OCI-M1 (cell line): ENCODE results near the gene SDK1.
A peak's percentile ranks its signal among the peaks of the same experiment; 100 is the strongest.

Experiments
- DNase-seq: peaks from one replicate; lab custom pipeline; 2025; lab: John Stamatoyannopoulos, UW

The SDK1 gene

DNA sequence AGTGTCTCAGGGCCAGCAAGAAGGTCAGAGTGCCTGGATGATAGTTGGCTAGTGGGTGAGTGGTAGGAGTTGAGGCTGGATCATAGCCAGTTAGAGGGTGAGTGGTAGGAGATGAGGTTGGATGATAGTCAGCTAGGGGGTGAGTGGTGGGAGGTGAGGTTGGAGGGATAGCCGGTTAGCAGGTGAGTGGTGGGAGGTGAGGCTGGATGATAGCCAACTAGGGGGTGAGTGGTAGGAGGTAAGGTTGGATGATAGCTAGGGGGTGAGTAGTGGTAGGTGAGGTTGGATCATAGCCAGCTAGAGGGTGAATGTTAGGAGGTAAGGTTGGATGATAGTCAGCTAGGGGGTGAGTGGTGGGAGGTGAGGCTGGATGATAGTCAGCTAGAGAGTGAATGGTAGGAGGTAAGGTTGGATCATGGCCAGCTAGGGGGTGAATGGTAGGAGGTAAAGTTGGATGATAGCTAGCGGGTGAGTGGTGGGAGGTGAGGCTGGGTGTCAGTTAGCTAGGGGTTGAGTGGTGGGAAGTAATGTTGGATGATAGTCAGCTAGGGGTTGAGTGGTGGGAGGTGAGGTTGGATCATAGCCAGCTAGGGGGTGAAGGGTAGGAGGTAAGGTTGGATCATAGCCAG is 226.6 kb downstream of the SDK1 start:
- no peak for DNase-seq

DNA sequence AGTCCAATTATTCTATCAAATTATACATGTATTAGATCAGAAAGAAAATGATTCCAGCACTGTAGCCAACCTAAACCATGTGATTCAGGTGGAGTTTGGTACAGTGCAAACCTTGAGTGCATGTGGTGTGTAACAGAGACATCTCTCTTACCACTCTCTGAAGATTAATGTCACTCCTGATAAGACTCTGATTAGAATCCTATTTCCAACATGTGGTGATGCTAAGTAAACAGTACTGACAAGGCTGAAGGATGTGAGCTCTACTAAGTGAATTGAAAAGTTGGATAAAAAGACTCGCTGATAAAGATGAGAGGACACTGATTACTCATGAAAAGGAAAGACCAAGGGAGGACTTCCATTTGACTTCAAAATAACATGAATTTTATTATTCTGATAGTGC is 232.0 kb downstream of the SDK1 start:
- no peak for DNase-seq

DNA sequence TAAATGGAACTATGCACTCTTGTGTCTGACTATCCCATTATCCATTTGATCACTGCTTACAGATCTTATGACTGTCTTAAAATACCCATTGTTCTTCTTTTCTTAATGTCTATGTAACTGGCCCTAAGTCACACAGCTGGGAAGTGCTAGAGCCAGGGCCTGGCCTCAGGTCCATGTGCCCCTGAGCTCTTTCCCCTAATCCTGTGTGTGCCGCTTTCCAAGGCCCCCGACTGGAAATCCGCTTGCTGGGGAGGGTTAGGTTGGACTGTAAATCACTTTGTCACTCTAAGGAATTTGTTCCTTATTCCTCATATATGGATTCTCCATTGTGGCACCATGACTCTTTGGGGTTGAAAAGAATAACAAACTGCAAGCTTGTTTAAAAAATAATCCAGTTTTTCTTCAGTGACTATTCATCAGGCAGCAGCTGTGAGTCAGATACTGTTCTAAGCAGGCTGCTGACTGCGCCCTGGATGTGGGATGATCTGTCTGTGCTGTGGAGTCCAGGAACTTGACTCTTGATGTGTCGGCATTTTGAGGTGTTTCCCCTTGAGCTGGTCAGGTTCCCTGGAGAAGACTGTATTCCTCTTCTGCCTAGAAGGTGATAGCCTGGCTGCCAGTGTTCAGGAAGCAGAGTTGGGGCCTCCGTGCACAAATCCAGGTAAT is 236.3 kb downstream of the SDK1 start:
- DNase-seq: no peak

DNA sequence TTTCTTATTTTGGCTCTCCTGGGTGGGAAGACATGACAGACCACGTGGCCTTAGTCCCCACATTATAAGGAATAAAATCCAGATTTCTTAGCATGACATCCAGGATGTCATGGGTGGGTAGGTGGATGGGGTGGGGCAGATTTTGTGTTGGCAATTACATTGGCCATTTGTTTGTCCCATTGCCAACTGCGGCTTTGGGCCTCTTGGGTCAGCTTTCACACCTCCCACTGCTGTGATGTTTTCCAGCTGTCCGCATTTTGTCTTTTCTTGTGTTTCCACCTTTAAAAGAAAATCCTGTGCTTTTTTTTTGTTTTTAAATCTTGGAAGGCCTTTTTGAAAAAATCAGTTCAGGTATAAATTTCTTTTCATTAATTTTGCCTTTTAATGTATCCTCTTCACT is 237.0 kb downstream of the SDK1 start:
- DNase-seq: no peak

DNA sequence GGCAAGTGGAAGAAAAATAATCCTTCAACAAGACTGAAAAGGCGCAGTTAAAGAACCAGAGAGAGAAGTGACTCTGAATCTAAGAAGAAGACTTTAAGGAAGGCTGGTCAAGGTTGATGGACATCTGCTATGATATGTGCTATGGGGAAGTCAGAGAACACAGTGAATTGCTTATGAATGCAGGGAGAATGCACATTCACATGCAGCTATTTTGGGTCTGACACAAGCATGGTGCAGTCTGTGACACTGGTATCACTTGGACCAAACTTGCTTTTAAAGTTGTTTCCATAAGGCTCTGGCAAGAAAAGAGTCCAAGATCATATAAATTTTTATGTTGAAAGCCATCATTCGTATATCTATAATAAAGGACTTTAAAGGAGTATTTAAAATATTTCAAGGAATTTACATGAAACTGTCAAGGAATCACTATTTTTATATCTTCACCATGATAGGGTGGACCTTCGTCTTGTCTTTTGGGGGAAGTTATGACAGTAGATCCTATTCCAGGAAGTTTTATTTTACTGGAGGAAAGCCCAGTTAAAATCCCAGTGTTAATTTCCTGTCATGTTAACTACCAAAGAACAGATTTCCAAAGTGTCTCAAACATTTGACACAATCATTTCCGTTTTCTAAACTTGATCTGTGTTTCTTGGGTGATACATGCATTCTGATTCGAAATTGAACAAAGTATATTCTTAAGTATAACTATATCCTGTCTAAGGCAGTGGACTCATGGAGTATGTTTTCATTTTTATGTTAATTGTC is 239.6 kb downstream of the SDK1 start:
- DNase-seq: no peak

DNA sequence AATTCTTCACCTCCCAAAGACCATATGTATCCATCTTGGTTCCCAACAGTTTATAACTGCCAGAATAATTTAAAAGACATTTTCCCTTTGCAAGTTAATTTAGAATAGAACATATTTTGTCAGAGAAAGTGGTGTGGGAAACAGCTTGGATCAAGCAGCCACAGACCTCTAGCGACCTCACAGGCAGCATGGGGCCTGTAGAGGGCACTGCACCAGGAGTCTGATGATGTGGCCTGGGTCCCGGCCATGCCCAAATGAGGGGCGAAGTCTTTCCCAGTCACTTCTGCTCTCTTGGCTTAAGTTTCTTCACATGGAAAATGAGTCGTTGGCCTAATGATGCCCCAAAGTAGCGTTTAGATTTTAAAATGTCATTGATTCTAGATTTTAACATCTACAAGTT is 243.2 kb downstream of the SDK1 start:
- no peak for DNase-seq

DNA sequence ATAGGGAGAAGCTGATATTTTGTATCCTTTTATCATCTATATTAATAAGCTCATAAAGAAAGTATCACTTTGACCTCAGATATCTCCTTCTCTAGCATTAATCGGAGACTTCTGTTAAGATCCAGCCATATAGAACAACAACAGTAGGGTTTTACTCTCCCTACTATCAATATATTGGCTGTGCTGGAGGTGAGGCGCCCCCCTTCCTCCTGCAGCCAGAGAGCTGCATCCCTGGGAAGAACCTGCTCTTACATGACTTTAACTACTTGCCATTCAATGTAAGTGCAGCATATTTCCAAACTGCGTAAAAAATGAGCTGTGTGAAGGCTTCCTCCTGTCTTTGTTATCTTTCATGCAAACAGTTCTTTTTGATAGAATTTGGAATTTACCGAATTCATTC is 247.8 kb downstream of the SDK1 start:
- DNase-seq: no peak

DNA sequence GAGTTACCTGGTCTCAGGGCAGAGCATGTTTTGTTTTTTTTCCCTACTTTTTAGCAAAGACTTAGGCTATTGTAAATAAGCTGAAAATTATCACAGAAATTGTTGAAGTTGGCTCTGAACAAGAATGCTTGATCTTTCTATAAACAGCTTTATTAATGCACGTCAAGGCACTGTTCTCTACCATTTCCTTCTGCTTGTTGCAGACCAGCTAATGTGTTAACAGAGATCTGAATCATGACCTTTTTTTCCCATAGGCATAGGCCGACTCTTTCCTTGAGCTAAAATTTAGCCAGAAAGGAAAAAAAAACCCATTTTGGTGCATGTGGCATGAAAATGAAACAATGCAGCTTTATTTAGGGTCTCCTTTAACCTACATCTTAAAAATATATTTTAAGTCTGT is 248.5 kb downstream of the SDK1 start:
- DNase-seq: no peak

DNA sequence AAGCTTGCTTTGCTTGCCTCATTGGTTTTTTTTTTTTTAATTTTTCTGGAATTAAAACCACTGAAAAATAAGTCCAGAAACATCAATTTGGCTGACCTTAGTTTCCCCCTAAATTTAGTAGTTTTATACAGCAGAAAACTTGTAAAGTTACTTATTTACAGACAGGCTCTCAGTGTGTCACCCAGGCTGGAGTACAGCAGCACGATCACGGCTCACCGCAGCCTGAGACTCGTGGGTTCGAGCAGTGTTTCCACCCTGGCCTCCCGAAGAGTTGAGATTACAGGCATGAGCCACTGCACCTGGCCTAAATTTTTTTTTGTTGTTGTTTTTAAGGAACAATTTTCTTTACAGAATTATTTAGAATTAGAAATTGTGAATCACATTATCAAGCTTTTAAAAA is 250.5 kb downstream of the SDK1 start:
- no peak for DNase-seq

DNA sequence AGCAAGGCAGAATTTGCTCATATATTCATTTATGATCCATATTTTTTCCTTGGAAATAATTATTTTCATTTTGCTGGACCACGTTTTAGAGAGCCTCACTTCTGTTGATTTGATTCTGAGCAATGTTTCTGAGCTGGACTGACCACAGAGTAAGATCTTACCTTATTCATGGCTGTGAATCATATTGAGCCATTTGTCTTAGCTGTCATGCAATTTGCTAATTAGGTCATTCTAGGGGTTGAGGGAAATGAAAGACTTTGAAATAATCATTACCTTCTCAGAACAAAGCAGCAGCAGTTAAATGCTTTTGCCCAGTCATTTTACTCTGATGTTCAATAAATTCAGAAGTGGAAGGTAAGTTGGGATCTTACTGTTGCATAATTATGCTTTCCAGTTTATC is 251.4 kb downstream of the SDK1 start:
- no peak for DNase-seq

DNA sequence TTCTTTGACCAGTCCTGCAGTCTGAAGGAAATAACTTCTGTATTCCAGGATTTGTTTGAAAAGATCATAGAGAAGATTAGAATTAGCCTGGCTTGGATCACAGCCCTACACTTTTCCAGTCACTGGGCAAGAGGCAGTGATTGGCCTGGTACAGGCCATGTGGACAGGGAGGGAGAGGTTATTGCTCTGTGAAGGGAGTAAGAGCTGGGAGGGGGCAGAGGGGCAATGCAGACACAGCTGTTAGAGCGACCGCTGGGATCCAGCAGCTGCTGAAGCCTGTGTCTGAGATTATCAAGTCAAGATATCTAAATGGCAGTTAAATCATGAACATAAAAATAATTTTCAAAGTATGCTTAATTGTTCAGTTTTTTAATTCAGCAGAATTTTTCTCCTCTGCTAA is 257.3 kb downstream of the SDK1 start:
- DNase-seq: no peak

DNA sequence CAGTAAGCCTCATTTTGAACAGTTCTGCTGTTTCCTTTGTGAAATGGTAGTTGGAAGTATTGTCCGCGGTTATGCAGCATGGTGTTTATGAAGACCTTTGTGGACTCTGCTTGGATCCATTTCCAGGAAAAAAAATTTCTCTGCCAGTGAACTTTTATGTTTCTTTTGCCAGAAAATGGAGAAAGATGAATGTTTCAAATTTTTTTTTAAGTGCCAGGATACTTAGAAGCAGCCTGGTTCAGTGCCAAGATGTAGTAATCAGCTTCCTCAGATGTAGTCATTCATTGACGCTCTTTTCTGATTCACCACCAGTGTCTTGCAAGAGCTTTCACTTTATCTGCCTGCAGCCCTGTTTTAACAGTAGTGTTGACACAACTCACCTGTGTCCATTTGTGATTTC is 258.2 kb downstream of the SDK1 start:
- no peak for DNase-seq

DNA sequence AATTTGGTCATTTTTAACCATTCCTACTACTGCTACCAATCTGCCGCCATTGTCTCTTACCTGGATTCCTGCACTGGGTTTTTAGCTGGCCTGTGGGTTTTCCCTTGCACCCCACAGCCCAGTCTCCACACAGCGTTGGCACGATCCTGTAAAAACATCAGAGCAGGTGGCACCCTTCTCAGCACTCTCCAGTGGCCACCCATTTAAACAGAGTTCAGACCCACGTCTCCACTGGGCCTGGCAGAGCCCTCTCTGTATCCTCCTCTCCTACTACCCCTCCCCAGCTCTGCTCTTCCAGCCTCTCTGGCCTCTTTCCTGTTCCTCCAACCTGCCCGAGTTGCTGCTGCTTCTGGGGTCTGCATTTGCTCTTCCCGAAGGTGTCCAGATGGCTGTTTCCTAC is 259.4 kb downstream of the SDK1 start:
- DNase-seq: no peak

DNA sequence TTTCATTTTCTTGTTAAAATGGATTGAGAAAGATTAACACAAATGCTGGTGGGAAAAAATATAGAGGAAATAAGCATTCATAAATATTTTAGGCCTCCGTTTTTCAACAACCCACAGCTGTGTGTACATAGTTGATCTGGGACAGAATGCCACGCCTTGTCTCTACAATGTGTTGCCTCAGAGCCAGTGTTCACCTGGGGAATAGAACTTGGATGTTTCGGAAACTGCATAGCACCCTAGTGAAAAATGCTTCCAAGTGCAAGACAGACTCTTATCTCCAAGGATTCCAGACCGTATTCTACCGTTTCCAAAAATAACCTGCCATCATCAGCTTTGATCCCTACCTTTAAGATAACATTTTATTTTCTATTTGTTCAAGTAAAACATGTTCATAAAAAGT is 260.9 kb downstream of the SDK1 start:
- DNase-seq: no peak

DNA sequence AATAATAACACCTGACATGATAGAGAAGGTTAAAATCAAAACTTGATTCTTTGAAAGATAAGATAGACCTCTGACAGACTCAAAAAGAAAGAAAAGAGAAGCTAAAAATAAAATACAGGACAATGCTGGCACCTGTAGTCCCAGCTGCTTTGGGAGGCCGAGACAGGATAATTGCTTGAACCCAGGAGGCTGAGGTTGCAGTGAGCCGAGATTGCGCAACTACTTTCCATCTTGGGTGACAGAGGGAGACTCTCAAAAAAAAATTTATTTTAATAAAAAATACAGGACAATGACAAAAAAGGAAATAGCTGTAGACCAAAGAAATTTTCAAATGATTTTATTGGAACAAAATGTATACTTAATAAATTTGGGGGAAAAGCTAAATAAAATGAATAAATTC is 263.2 kb downstream of the SDK1 start:
- no peak for DNase-seq

DNA sequence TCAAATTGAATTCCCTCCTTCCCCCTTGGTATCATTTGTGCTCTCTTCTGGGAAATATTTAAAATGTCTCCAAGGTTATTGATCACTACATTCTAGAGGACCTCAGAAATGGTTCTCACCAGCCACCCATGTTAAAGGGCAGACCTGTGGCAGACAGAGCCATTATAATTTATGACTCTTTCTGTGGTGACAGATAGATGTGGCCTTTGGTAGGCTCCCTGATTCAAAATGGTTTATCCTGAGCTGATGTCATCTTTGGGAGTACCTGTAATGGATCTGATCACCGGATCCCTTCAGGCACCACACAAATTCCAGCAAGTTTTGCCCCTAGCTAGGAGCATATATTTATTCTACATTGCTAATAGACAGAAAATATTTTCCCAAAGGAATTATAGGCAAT is 267.5 kb downstream of the SDK1 start:
- no peak for DNase-seq

DNA sequence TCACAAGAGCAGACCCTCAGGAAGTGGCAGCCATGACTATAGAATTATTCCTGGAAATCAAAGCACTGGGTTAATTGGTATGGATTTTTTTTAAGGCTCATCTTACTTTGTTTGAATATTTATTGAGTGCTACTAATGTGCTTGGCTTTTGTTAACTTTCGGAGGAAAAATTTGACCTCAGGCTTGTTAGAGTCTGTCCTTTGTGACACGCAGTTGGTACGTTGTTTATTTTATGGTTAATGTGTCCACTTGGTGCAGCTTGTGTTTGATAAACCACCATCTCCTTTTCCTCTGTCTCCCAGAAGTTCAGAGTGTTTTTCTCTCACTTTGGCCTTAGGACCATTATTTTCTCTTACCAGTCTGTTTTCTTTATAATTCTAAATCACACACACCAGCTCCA is 268.6 kb downstream of the SDK1 start:
- no peak for DNase-seq

DNA sequence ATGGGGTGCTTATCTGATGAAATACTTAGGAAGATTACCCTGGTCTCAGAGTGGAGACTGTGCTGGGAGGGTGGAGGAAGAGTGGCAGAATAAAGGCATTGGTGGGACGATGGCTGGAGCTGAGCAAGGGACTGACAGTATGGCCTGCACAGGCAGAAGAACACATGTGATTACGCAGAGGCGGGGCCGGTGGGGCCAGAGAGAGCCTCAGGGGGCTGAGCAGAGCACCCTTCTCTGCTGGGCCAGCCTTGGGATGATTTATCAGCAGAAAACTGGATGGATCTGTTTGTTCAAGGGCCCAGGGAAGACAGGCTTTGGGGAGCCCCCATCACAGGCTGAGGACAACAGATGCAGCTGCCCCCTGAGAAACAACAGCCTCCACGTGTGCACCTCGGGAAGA is 272.1 kb downstream of the SDK1 start:
- no peak for DNase-seq

DNA sequence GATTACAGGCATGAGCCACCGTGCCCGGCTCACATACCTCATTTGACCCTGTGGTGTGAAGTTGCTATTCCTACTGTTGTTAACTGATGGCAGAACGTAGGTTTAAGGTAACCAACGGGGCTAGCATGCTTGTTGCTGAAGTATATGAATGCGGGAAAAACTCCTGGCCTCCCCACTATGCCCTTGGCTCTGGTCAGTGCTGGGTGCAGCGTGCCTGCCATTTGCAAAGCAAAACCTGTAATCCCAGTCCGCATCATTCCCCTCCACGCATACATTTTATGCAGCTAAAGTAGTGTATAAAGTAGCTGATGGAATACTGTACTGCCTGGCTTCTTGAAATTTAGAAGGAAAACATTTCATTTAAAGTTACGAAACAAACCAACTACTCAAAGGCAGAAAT is 273.3 kb downstream of the SDK1 start:
- DNase-seq: no peak

DNA sequence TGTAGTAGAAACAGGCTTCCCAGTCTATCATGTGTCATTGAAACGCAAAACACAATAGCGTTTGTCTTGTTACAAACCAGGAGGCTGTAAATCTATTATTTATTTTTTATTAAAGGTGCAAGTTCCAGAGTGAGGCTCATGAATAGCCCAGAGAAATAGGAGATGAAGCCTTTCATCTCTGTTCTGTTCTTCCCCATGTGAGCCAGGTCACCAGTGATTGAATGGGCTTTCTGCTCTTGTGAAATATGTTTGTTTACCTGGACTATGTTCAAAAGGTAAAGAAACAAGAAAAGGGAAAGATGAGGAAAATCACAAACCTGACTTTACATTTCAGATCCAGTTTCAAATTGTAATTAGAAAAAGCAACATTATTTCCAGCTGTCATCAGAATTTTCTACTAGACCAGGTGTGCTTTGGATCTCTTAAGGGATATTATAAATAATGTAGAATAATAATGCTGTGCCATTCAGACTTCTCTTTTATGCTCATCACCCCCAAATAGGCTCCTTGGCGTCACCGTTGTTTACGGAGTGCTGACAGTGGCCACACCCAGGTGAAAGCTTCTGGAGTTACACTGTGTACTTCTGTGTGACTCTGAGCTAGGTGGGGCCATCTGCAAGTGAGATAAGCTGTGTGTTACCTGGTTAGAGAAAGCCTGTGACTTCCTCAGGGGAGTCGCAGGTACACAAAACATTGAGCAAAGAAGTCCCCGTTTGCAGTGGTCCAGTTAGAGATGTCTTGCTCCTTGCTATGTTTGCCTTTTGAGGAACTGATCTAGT is 274.9 kb downstream of the SDK1 start:
- no peak for DNase-seq

DNA sequence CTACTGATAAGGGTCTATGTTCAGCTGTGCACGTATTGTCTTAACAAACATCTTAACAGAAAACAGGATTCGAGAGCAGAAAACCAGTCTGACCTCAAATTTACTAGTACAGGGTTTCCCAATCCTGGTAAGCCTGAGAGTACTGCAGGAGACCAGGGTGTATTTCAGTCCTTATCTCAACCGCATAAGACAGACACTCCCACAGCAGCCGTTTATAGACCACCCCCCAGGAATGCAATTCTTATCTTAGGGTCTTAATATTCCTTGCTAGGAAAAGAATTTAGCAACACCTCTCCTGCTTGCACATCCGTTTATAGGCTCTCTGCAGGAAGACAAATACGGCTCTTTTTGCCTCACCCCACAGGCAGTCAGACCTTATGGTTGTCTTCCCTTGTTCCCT is 277.3 kb downstream of the SDK1 start:
- DNase-seq: peak; percentile 8

DNA sequence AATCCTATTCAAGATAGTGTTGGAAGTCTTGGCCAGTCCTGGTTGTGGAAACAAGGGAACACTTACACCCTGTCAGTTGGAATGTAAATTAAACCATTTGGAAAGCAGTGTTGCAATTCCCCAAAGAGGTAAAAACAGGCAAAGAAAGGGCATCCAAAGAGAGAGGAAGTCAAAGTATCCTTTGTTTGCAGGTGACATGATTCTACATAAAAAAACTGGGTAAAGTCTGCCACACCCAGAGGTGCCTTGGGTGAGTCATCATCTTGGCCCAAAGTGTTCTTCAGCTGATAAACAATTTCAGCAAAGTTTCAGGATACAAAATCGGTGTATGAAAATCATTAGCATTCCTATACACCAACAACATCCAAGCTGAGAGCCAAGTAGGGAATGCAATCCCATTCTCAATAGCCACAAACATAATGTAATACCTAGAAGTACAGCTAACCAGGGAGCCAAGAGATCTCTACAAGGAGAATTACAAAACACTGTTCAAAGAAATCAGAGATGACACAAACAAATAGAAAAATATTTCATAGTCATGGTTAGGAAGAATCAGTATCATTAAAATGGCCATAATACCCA is 278.7 kb downstream of the SDK1 start:
- no peak for DNase-seq
